Stimulated activated CD8-positive, alpha-beta memory T cell treated with anti-CD3 and anti-CD28 coated beads, Interleukin-7, amount 100 ng/mL, for 4 hours (primary cell): ENCODE measurements around the gene ZNF420.
A peak's percentile ranks its signal among the peaks of the same experiment; 100 is the strongest.

ENCODE experiments used
- DNase-seq, 2 donors: peaks; one replicate each; pipeline ENCODE4 v3.0.0-alpha.2; 2020; ENCODE audit warnings: low read depth in 2 of 2

The ZNF420 gene

DNA sequence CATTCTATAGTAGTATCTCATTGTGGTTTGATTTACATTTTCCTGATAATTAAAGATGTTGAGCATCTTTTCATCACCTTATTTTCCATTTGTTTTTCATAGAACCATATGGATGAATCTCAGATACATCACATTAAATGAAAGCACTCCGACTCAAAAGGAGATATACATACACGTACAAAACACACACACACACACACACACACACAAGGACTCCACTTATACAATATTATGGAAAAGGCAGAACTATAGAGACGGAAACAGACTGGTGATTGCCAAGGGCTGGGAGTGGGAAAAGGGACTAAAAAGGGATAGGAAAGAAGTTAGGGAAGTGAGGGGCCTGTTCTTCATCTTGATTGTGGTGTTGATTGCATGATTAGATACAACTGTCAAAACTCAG lies 70.0 kb downstream of the ZNF420 start:
- DNase-seq, result no peak

GRCh38 chr19:37160153-37160552 lies 81.9 kb downstream of the ZNF420 start:
- DNase-seq, result no peak

DNA sequence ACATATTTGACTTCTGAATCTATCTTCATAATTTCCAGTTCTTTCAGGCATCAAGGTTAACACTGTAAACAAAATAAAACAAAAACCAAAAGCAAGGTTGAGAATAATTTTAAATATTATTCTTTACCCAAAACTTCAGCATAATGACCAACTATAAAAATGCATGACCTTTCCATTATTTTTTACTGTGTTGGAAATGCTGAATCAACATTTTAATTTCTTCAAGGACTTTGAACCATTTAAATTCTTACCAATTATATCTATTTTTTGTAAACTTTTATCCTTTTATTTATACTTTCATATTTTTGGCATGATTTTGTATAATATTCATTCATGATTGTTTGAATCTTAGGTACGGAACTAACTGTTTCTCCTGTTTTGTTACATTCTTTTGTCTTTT lies 87.4 kb downstream of the ZNF420 start:
- no peak for DNase-seq

DNA sequence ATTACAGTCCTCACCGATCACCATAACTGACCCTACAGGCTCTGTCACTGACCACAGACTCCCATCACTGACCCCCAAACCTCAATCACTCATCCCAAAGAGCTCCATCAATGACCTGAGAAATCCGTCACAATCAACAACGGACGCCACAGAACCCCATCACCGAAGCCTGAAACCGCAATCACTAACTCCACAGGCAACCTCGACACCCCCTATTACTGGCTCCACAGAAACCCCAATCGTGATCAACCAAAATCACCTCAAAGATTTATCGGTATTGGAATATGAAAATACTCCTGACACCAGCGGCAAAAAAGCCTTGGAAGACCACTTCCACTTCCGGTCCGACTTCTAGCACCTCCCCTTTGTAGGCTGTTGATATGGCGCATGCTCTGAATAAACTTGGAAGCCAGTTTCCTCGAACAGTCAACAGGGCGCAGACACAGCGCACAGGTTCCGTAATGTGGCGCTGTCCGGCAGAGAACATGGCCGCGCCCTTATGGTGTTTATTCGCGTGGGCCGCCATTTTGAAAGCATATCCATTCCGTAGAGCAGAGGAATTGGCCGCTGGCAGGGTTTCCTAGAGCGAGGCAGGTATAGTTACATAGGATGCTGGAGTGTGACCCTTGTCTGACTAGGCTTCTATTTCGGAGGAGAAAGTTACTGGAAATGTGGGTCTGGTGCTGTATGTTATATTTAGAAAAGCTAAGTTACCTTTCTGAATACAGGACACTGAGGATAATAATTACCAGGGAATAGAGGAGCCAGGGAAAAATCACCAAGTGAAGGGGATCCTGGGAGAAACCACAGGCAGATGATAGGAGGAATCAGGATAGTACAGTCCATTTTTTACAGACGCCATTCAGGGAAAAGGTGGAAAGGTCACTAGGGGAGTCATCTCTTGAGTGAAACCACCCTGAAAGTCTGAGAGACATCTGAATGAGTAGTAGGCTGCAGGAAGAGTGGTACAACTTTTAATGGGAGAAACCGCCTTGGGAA lies 94.4 kb downstream of the ZNF420 start, which contains the start of gene ZNF585A:
TSS of gene ZNF585A (minus strand) at position 328 of the 999 bp plus-strand sequence. CDS start 2,785 bp downstream, outside the sequence.
- peak; percentile 86 to 90 for DNase-seq
